Endometrium (tissue), 2 donors: ENCODE results near the gene GINS1.
"Not testable (repeated sequence)": the region's sequence is repeated elsewhere in the genome, so short reads cannot be mapped to it uniquely, and the experiment has no call there.

Source experiments
- FAIRE-seq: peaks from 2 replicates; lab custom pipeline; 2012; peaks lifted over from hg19 to GRCh38; lab: Jason Lieb, UNC
- donor health status: control.
- donor health status: control.

The GINS1 gene

GRCh38 chr20:25389858-25390537 is 17.5 kb upstream of the GINS1 start:
- FAIRE-seq = no peak

DNA sequence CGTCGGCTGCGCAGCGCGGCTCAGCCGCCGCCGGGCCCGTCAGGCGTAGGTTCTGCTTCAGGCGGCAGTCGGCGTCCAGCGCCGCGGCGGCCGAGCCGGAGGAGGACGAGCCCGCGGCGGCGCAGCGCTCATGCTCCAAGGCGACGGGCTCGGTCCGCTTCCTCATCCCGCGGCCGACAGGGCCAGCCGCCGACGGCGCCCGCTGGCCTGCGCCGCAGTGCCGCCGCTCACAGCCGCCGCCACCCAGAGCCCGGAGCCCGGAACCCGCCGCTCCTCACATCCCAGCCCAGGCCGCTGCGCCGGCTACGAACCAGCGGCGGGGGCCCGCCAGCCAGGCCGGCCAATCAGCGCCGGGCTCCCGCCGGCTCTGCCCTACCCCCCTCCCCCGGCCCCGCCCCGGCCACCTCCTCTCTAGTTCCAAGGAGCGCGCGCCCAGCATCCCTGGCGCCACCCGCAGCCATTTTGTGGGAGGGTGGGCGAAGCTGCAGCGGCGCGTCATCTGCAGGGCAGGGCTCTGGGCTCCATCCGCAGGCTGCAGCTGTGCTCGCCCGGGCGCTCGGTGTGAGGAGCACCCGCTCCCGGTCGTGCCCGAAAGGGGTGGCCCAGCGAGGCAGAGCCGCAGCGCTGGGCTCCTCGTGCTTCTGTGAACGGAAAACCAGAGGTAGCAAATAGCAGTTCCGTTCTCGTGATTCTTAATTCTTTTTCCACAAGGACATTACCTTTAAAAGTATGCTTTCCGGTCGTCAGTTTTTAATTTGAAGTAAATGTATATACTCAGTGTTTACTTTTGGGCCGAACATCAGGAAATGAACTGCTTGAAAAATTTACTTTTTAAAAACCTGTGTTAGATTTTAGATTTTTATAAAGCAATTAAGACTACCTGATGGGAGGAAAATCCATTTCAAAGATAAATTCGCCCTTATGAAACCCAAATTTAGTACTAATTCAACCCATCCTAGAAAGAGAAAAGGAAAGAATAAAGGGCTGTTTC is 16.6 kb upstream of the GINS1 start, which contains the start of gene ABHD12:
TSS of gene ABHD12 (minus strand) at position 298 of the 991 bp plus-strand sequence. CDS start at position 166, 132 bp downstream.
- no peak for FAIRE-seq

- no peak for FAIRE-seq
Measured at GRCh38 chr20:25394276-25394675, 13.2 kb upstream of the GINS1 start.

GRCh38 chr20:25394996-25395395 is 12.5 kb upstream of the GINS1 start:
- FAIRE-seq = no peak

DNA sequence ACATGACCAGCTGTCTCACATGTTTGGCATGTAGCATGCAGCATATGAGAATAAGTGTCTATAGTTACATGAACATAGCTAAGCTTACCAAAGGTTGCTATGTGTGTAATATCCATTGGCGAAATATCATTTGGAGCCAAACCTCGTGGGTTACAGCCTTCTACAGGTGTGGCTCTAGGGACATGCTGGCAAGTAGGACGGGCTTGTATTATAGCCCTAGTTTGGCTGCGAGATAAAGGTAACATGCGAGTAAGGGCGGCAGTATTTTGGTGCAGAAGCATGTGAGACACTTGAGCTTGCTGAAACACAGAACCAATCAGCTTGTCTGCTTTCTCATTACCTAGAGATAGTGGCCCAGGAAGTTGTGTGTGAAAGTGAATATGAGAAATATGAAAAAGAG is 10.4 kb upstream of the GINS1 start:
- FAIRE-seq = no peak

- FAIRE-seq = no peak
Measured at GRCh38 chr20:25397821-25398220, 9.7 kb upstream of the GINS1 start.

- no peak for FAIRE-seq
Measured at GRCh38 chr20:25398376-25399036, 9.0 kb upstream of the GINS1 start.

DNA sequence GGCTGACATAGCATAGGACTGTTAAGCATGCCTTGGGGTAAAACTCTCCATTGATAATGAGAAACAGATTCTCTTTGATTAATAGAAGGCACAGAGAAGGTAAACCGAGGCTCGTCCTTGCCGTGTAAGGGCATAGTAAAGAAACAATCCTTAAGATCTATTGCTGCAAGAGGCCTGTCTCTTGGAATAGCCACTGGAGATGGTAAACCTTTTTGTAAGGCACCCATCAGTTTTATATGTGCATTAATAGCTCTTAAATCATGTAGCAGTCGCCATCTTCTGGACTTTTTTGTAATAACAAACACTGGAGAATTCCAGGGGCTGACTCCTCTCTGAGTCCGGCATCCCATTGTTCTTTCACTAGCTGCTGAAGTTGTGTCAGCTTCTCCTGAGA is 8.4 kb upstream of the GINS1 start:
- FAIRE-seq = peak; percentile 4

GRCh38 chr20:25400291-25400732 is 7.2 kb upstream of the GINS1 start:
- not testable (repeated sequence) for FAIRE-seq

DNA sequence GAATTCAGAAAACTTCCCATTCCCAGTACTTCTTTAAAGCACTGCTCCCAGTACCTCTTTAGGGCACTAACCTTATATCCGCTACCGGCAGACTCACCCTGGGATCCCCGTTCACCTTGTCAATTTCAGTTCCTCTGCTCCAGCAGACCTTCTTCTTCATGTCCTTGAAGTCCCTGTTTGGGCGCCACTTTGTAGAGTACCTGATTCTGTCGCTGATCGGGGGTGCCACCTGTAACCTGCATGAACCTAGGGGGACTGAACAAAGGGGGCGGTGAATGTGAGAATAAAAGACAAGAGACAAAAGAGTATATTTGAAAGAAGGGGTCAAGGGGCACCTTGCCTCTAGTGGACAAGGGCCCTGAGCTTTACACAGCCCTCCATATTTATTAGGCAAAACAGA is 4.9 kb upstream of the GINS1 start:
- no peak for FAIRE-seq

DNA sequence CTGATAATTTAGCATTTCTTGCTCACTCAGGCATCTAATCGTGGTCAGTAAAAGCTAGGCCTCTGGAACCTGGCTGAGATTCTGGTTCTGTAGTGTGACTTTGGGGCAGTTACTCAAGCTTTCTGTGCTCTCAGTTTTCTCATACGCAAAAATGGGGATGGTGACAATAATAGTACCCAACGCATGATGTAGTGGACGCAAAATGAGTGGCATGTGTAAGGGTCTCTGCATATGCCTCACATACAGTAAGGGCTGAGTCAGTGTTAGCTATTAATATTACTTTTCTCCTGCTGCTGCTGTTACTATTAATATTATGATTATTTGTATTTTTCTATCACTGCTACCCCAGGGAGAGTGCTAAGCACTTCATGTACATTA is 686 bp downstream of the GINS1 start:
- FAIRE-seq = no peak

- no peak for FAIRE-seq
Measured at GRCh38 chr20:25408890-25409289, 1.4 kb downstream of the GINS1 start.

DNA sequence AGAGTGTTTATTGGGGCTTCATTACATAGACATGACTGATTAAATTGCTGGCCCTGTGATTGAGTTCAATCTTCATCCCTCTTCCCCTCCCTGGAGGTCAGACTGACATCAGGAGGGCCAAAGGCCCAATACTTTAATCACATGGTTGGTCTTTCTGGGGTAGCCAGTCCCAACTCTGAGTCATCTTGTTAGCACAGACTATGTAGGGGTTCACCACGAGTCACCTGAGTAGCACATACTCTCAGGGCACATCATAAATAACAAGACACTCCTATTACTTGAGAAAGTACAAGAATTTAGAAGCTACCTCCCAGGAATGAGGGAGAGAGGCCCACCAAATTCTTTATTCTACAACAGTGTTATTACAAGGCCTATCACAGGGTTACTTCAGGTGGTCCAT is 11.3 kb downstream of the GINS1 start:
- FAIRE-seq = no peak

DNA sequence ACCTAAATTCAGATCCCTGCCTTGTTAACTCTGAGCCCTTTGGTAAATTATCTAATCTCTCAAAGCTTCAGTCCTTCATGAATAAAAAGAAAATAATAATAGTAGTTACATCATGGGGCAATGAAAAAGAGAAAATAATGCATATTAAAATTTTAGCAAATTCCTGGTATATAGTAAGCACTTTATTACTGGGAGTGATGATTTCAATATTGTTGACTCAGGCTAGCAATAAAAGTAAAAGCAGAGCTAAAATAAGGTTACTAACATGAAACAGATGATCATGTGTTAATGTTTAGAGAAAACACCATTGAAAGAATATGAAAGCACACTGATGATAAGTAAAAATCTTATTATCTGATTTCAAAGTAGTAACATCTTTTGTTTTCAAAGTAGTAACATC is 13.6 kb downstream of the GINS1 start:
- FAIRE-seq = peak; percentile 99

DNA sequence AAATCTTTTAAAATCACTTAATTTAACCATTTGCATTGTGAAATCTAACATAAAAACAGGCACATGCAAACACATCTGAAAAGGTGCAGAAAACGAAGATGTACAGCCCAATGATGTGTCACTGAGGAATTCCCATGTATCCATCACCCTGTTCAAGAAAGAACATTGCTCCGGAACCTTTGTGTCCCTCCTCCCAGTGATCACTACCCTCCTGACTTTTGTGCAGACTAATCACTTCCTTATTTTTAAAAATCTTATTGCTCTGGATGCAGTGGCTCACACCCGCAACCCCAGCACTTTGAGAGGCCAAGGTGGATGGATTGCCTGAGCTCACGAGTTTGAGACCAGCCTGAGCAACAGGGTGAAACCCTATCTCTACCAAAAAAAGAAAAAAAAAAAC is 14.6 kb downstream of the GINS1 start:
- FAIRE-seq = no peak

DNA sequence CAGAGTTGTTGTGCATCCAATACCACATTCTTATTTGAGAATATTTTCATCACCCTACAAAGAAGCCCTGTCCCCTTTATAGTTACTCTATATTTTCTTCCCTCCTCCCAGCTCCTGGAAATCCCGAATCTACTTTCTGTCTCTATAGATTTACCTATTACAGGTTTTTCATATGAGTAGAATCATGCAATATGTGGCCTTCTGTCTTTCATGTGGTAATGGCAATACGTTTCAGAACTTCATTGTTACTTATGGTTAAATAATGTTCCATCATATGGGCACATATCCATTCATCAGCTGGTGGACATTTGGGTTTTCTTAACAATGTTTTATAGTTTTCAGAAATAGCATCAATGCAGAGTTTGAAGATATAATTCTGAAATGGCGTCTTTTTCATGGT is 17.1 kb downstream of the GINS1 start:
- no peak for FAIRE-seq

DNA sequence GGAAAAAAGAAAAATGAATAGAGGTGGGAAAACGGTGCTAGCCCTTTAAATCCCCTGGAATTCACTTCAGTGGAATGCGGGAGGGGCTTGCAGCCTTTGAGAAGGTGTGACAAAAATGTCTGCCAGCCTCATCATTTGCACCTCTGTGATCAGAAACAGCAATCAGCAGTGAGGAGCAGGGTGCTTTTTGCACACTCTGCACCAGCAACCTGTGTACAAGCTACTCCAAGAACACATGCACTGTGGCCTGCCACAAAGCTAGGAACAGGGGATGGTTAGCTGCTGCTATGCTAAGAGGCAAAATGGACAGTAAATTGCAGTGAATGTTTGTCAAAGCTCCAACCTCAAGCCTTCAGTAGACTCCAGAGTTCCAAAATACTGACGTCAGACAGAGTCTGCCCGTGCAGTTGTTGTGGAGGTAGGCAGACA is 29.7 kb downstream of the GINS1 start:
- FAIRE-seq = no peak

DNA sequence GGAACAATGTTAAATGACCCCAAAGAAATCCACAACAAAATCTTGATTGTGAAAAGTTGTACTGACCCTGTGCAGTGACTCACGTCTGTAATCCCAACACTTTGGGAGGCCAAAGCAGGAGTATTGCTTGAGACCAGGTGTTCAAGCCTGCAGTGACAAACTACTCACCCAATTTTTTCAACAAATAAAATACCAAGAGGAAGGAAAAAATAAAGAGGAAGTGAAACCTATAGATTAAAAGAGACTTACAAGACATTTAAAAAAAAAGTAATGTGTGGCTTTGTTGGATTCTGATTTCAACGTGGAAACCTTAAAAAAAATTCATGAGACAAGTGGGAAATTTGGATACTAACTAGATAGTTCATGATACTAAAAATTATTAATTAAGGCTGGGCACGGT is 31.9 kb downstream of the GINS1 start:
- no peak for FAIRE-seq

DNA sequence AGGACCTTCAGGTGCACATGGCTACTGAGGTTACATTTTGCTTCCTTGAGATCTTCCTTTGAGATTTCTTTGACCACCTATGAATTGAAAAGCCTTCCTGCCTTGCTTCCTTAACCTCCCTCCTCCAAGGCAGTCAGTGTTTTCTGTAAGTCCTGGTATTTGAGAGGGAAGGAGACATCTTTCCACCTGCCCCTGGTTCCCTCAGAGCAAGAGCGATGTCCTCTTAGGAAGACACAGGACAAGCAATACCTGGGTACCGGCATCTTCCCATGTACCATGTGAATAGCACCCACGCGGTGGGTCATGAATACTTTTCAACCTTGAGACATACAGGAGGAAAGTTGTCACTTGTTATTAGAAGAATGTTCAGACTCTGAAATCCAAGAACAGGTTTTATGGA is 37.1 kb downstream of the GINS1 start:
- FAIRE-seq = no peak

- no peak for FAIRE-seq
Measured at GRCh38 chr20:25447671-25448070, 40.2 kb downstream of the GINS1 start.

- FAIRE-seq = no peak
Measured at GRCh38 chr20:25452333-25452732, 44.9 kb downstream of the GINS1 start.

DNA sequence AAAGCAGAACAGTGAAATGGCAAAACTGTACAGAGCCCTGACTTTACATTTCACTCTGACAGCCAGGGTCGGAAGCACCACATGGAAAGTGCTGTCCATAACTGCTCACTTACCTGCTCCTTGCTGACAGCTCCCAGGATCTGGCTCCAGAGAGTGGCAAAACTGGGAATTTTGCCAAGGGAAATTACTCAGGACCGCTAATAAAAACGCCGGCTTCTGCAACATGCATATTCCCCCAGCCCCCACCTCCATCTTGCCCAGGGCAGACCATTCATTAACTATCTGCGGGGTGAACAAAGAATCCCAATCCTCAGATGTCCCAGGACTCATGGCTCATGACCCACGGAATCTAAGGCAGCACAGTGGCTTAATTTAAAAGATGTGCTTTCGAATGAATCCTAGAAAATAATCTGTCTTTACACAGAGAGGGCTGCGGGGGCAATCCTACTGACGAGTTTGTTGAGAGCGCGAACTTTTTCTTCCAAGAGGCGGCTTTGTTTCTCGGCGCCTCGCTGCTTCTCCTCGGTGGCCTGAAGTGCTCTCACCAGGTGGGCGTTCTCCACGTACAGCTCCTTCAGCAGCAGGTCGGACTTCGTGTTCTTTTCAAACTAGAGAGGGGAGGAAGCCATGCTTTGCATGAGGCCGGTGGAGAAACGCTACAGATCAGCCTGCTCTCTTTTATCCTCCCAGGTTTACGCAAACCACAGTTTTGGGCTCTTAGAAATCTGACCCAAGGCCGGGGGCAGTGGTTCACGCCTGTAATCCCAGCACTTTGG is 45.8 kb downstream of the GINS1 start:
- FAIRE-seq = no peak
